Measurements from ENCODE around the gene DAG1. TPM values are rescaled to one million over a fixed set of nuclear protein-coding genes. Genes with fewer than 3 reads are reported as not detected.

The DAG1 gene
- total and polyA plus RNA-seq, 7 donors, result 35.1 to 159 (median 73.2) TPM

DNA sequence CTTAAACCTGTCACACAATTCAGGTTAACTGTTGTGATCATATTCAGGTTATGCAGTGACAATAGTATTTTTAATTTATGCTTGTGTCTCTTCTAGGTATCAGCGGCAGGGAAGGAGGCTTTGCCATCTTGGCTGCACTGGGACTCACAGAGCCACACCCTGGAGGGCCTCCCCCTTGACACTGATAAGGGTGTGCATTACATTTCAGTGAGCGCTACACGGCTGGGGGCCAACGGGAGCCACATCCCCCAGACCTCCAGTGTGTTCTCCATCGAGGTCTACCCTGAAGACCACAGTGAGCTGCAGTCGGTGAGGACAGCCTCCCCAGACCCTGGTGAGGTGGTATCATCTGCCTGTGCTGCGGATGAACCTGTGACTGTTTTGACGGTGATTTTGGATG lies 60.6 kb downstream of the DAG1 start:
- Histone ChIP-seq H3K36me3 (ENCODE audit: insufficient read depth in 1 of 2, low read depth in 1 of 2) (peaks cover 0 to 48% of the 10 kb centered on the region in 2 donors), H3K27ac (peak overlapping the region; percentile 44), H3K4me3 (no peak overlapping the region), H3K27me3 (ENCODE audit: insufficient read depth in 3 of 3, low read length in 2 of 3) (no peaks in the 10 kb centered on the region), H3K4me1 (peaks cover 36% of the 10 kb centered on the region), H3K9me3 (no peaks in the 10 kb centered on the region)
- DNase-seq, result no peak
- TF ChIP-seq, protein P1, sequence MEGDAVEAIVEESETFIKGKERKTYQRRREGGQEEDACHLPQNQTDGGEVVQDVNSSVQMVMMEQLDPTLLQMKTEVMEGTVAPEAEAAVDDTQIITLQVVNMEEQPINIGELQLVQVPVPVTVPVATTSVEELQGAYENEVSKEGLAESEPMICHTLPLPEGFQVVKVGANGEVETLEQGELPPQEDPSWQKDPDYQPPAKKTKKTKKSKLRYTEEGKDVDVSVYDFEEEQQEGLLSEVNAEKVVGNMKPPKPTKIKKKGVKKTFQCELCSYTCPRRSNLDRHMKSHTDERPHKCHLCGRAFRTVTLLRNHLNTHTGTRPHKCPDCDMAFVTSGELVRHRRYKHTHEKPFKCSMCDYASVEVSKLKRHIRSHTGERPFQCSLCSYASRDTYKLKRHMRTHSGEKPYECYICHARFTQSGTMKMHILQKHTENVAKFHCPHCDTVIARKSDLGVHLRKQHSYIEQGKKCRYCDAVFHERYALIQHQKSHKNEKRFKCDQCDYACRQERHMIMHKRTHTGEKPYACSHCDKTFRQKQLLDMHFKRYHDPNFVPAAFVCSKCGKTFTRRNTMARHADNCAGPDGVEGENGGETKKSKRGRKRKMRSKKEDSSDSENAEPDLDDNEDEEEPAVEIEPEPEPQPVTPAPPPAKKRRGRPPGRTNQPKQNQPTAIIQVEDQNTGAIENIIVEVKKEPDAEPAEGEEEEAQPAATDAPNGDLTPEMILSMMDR (IDR thresholded peaks at IDR 0.05), result no peak
- ATAC-seq, result peak in 2 of 4 donors; percentile 16 to 20
- intact Hi-C loops (cut with DNase I), result no loop called here
- 55 to 70% (median 60%) methylated on average over 8 of the region's 8 CpGs for WGBS, 3 donors

DNA sequence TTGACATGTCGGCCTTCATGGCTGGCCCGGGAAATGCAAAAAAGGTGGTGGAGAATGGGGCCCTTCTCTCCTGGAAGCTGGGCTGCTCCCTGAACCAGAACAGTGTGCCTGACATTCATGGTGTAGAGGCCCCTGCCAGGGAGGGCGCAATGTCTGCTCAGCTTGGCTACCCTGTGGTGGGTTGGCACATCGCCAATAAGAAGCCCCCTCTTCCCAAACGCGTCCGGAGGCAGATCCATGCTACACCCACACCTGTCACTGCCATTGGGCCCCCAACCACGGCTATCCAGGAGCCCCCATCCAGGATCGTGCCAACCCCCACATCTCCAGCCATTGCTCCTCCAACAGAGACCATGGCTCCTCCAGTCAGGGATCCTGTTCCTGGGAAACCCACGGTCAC lies 61.2 kb downstream of the DAG1 start:
- Histone ChIP-seq H3K36me3 (ENCODE audit: insufficient read depth in 1 of 2, low read depth in 1 of 2) (peaks cover 0 to 48% of the 10 kb centered on the region in 2 donors), H3K9me3 (no peaks in the 10 kb centered on the region), H3K4me3 (no peak overlapping the region), H3K4me1 (peaks cover 41% of the 10 kb centered on the region), H3K27me3 (ENCODE audit: insufficient read depth in 3 of 3, low read length in 2 of 3) (no peaks in the 10 kb centered on the region), H3K27ac (peak overlapping the region; percentile 44)
- DNase-seq (no peak), ATAC-seq (peak in 1 of 4 donors; percentile 2)
- WGBS, 3 donors, result 50 to 69% (median 51%) methylated on average over 10 of the region's 10 CpGs
- TF ChIP-seq, protein P1 (IDR thresholded peaks at IDR 0.05), result no peak
- intact Hi-C loops (cut with DNase I), result no loop called here

DNA sequence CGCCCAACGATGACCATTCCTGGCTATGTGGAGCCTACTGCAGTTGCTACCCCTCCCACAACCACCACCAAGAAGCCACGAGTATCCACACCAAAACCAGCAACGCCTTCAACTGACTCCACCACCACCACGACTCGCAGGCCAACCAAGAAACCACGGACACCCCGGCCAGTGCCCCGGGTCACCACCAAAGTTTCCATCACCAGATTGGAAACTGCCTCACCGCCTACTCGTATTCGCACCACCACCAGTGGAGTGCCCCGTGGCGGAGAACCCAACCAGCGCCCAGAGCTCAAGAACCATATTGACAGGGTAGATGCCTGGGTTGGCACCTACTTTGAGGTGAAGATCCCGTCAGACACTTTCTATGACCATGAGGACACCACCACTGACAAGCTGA lies 61.6 kb downstream of the DAG1 start:
- ATAC-seq (no peak), DNase-seq (no peak)
- intact Hi-C loops (cut with DNase I), result no loop called here
- Histone ChIP-seq H3K27me3 (ENCODE audit: insufficient read depth in 3 of 3, low read length in 2 of 3) (no peaks in the 10 kb centered on the region), H3K4me3 (no peak overlapping the region), H3K27ac (peak overlapping the region; percentile 19), H3K4me1 (peaks cover 43% of the 10 kb centered on the region), H3K9me3 (no peaks in the 10 kb centered on the region), H3K36me3 (ENCODE audit: insufficient read depth in 1 of 2, low read depth in 1 of 2) (peaks cover 0 to 48% of the 10 kb centered on the region in 2 donors)
- WGBS, 3 donors, result 73 to 89% (median 77%) methylated on average over 16 of the region's 16 CpGs
- TF ChIP-seq, protein P1 (IDR thresholded peaks at IDR 0.05), result no peak

DNA sequence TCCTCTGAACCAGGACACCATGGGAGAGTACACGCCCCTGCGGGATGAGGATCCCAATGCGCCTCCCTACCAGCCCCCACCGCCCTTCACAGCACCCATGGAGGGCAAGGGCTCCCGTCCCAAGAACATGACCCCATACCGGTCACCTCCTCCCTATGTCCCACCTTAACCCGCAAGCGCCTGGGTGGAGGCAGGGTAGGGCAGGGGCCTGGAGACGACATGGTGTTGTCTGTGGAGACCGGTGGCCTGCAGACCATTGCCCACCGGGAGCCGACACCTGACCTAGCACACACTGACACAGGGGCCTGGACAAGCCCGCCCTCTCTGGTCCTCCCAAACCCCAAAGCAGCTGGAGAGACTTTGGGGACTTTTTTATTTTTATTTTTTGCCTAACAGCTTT lies 63.0 kb downstream of the DAG1 start:
- Histone ChIP-seq H3K27ac (no peak overlapping the region), H3K36me3 (ENCODE audit: insufficient read depth in 1 of 2, low read depth in 1 of 2) (peaks cover 0 to 48% of the 10 kb centered on the region in 2 donors), H3K4me1 (peaks cover 45% of the 10 kb centered on the region), H3K27me3 (ENCODE audit: insufficient read depth in 3 of 3, low read length in 2 of 3) (no peaks in the 10 kb centered on the region), H3K4me3 (no peak overlapping the region), H3K9me3 (no peaks in the 10 kb centered on the region)
- TF ChIP-seq, protein P1 (IDR thresholded peaks at IDR 0.05), result no peak
- 70 to 81% (median 78%) methylated on average over 13 of the region's 13 CpGs for WGBS, 3 donors
- DNase-seq (no peak), ATAC-seq (no peak)
- intact Hi-C loops (cut with DNase I), result no loop called here

Data from psoas muscle (tissue), 8 donors.